HG03175 (cell line): ENCODE data around the gene MUC6.

ENCODE experiments used
- ATAC-seq: cut with Tn5 transposase; IDR thresholded peaks from one replicate; pipeline ENCODE4 v1.9.1; 2021; ENCODE audit warnings: mild to moderate bottlenecking, moderate library complexity; ENCODE audit not compliant: unreplicated experiment

The MUC6 gene

GRCh38 chr11:971092-971690 lies 65.3 kb downstream of the MUC6 start:
- ATAC-seq: no peak

- ATAC-seq: no peak
Observed at GRCh38 chr11:970319-970871, 66.1 kb downstream of the MUC6 start.

GRCh38 chr11:969651-970205 lies 66.8 kb downstream of the MUC6 start:
- ATAC-seq: no peak

- no peak for ATAC-seq
Observed at GRCh38 chr11:968822-969221, 67.7 kb downstream of the MUC6 start.

GRCh38 chr11:967995-968751 lies 68.3 kb downstream of the MUC6 start:
- no peak for ATAC-seq

- no peak for ATAC-seq
Observed at GRCh38 chr11:965206-965775, 71.2 kb downstream of the MUC6 start.

- ATAC-seq: no peak
Observed at GRCh38 chr11:963852-964251, 72.7 kb downstream of the MUC6 start.
